MCF 10A (cell line): ENCODE measurements around the gene STX1B. TPM values are rescaled to one million over a fixed set of nuclear protein-coding genes. Genes with fewer than 3 reads are reported as not detected.
A peak's percentile ranks its signal among the peaks of the same experiment; 100 is the strongest.

Source experiments
- BruUV-seq: library from RNA; stranded (reverse); fragments of 400-500 nt; replicated peaks from 2 replicates; lab custom pipeline; 2021; lab: Mats Ljungman, UMichigan
- CTCF ChIA-PET: fragments of 300-600 bp; sonication (Branson Sonifier 250); formaldehyde crosslinking; extraction: SDS; loops from one replicate; lab custom pipeline; 2021; ENCODE audit warnings: antibody characterized with exemption, inconsistent platforms; lab: Yijun Ruan, JAX
- POLR2A ChIA-PET: fragments of 300-600, 350-650 bp; sonication (Branson Sonifier 250); formaldehyde crosslinking; extraction: SDS; loops from one replicate; lab custom pipeline; 2020; ENCODE audit warnings: antibody characterized with exemption, inconsistent platforms; lab: Yijun Ruan, JAX
- DNase-seq: peaks from one replicate; pipeline ENCODE4 v3.0.0-alpha.2; 2018; ENCODE audit not compliant: unreplicated experiment
- H3K27ac Mint-ChIP-seq: one replicate; pipeline ENCODE4 v1.8.0; 2022; ENCODE audit warnings: mild to moderate bottlenecking, low read depth, mixed read lengths; ENCODE audit not compliant: unreplicated experiment
- H3K27me3 Mint-ChIP-seq: one replicate; pipeline ENCODE4 v1.8.0; 2022; ENCODE audit warnings: mixed read lengths; ENCODE audit not compliant: insufficient read depth, unreplicated experiment
- H3K36me3 Mint-ChIP-seq: one replicate; pipeline ENCODE4 v1.8.0; 2022; ENCODE audit warnings: mild to moderate bottlenecking, moderate library complexity, mixed read lengths; ENCODE audit not compliant: insufficient read depth, unreplicated experiment
- H3K4me1 Mint-ChIP-seq: one replicate; pipeline ENCODE4 v1.8.0; 2022; ENCODE audit warnings: mixed read lengths; ENCODE audit not compliant: insufficient read depth, unreplicated experiment
- H3K4me3 Mint-ChIP-seq: one replicate; pipeline ENCODE4 v1.8.0; 2022; ENCODE audit warnings: mild to moderate bottlenecking, moderate library complexity, mixed read lengths; ENCODE audit not compliant: unreplicated experiment
- H3K9me3 Mint-ChIP-seq: one replicate; pipeline ENCODE4 v1.8.0; 2022; ENCODE audit warnings: mixed read lengths; ENCODE audit not compliant: unreplicated experiment
- intact Hi-C: fragments of 100-400 bp; cut with micrococcal nuclease; formaldehyde crosslinking; loops from 2 replicates; pipeline ENCODE4 v1.14.1; 2022
- total RNA-seq: library from RNA; stranded (reverse); gene quantifications from 2 replicates; pipeline ENCODE4 v1.2.3, GENCODE V29; 2022
- TF ChIP-seq, protein P1 (sequence below): fragments of 200-600 bp; IDR thresholded peaks from one replicate; pipeline ENCODE4 v1.8.0; 2022; ENCODE audit warnings: antibody characterized with exemption, mild to moderate bottlenecking; ENCODE audit not compliant: unreplicated experiment

The STX1B gene
- total RNA-seq, 1 experiment from 2014 or later = 0.42 TPM

DNA sequence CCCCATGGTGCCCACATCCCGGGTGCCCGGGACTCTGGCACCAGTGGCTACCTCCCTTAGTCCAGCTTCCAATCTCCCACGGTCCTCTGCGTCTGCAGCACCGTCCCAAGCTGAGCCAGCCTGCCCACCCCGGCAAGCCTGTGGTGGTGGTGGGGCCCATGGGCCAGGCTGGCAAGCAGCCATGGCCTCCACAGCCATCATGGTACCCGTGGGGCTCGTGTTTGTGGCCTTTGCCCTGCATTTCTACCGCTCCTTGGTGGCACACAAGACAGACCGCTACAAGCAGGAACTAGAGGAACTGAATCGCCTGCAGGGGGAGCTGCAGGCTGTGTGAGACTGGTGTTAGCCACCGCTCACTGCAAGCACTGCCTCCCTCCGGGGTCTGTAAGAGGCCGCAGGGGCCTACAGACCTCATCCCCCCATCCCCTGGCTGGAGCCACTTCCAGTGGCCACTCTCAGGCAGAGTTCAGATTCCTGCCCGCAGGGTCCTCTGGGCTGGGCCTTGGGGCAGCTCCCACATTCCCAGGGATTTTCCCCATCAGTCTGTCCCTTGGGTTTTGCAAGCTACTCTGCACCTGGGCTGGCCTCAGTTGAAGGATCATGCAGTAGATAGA, 56.8 kb downstream of the STX1B start:
- no peak overlapping the region for H3K27ac Mint-ChIP-seq
- no peaks in the 10 kb centered on the region for H3K27me3 Mint-ChIP-seq
- no peaks in the 10 kb centered on the region for H3K9me3 Mint-ChIP-seq
- TF ChIP-seq, protein P1, sequence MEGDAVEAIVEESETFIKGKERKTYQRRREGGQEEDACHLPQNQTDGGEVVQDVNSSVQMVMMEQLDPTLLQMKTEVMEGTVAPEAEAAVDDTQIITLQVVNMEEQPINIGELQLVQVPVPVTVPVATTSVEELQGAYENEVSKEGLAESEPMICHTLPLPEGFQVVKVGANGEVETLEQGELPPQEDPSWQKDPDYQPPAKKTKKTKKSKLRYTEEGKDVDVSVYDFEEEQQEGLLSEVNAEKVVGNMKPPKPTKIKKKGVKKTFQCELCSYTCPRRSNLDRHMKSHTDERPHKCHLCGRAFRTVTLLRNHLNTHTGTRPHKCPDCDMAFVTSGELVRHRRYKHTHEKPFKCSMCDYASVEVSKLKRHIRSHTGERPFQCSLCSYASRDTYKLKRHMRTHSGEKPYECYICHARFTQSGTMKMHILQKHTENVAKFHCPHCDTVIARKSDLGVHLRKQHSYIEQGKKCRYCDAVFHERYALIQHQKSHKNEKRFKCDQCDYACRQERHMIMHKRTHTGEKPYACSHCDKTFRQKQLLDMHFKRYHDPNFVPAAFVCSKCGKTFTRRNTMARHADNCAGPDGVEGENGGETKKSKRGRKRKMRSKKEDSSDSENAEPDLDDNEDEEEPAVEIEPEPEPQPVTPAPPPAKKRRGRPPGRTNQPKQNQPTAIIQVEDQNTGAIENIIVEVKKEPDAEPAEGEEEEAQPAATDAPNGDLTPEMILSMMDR = peak; percentile 61
- intact Hi-C loops = no loop called here
- DNase-seq = peak; percentile 66
- ChIA-PET CTCF (interaction anchor here (0.6 to 7.4 kb wide), 13 partner anchors 10 to 489 kb away, joined by 3 to 66 read pairs (median 4); partner anchors contain the start of genes KAT8 and ZNF843), POLR2A (interaction anchor here (0.7 to 1.5 kb wide), 5 partner anchors 13 to 189 kb away, joined by 3 to 7 read pairs (median 4); no protein-coding TSS in a partner anchor)
- no TSS peak for BruUV-seq
- no peak overlapping the region for H3K4me3 Mint-ChIP-seq
- peaks cover 39% of the 10 kb centered on the region for H3K36me3 Mint-ChIP-seq
- peaks cover 4% of the 10 kb centered on the region for H3K4me1 Mint-ChIP-seq

DNA sequence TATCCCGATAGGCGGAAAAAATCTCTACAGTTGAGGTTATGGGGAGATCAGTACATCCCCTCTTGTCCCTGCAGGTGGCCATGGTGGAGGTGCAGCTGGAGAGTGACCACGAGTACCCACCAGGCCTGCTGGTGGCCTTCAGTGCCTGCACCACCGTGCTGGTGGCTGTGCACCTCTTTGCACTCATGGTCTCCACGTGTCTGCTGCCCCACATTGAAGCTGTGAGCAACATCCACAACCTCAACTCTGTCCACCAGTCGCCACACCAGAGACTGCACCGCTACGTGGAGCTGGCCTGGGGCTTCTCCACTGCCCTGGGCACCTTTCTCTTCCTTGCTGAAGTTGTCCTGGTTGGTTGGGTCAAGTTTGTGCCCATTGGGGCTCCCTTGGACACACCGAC, 57.3 kb downstream of the STX1B start:
- no peaks in the 10 kb centered on the region for H3K27me3 Mint-ChIP-seq
- no peaks in the 10 kb centered on the region for H3K4me1 Mint-ChIP-seq
- peaks cover 34% of the 10 kb centered on the region for H3K36me3 Mint-ChIP-seq
- DNase-seq = no peak
- no peaks in the 10 kb centered on the region for H3K9me3 Mint-ChIP-seq
- POLR2A ChIA-PET = interaction anchor here (0.7 to 1.5 kb wide), 3 partner anchors 13 to 189 kb away, joined by 3 to 7 read pairs (median 4); no protein-coding TSS in a partner anchor
- CTCF ChIA-PET = interaction anchor here (0.7 to 7.4 kb wide), 4 partner anchors 12 to 490 kb away, joined by 3 to 66 read pairs (median 5); partner anchors contain the start of gene ZNF843
- intact Hi-C loops = no loop called here
- no TSS peak for BruUV-seq
- TF ChIP-seq, protein P1 = no peak
- H3K4me3 Mint-ChIP-seq = no peak overlapping the region
- no peak overlapping the region for H3K27ac Mint-ChIP-seq

DNA sequence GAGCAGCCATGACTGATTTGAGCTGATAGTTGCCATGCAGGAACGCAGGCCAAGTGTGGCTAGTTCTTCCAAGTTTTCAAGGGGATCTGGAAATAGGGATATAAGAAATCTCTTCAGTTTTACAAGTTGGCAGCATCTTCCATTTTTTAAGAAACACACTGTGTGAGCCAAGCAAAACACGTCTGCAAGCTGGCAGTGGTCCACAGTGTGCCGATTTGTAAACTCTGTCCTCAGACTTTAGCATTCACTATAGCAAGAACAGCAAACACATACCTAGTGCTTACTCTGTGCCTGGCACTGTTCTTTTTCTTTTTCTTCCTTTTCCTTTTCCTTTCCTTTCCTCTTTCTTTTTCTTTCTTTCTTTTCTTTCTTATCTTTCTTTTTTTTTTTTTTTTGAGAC, 58.7 kb downstream of the STX1B start:
- H3K4me3 Mint-ChIP-seq = peak overlapping the region; percentile 41
- POLR2A ChIA-PET = interaction anchor here (0.5 kb wide), 1 partner anchor 12 kb away, joined by 3 read pairs; no protein-coding TSS in a partner anchor
- H3K27ac Mint-ChIP-seq = no peak overlapping the region

DNA sequence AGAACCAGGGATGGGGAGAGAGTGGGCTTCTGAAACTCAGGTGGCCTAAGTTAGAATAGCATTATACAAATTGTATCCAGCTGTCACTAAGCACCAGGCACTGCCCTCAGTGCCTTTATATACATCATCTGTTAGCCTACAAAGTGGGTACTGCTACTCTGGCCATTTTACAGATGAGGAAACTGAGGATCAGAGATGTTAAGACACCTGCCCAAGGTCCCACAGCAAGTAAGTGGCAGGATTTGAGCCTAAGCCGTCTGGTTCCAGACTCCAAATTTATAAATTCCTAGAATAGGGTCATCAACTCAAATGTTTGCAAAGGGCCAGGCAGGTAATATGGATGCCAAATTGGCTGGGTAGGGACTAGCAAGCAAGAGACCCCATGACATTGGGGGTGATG, 59.2 kb downstream of the STX1B start:
- H3K27me3 Mint-ChIP-seq = no peaks in the 10 kb centered on the region
- BruUV-seq = no TSS peak
- peak overlapping the region; percentile 94 for H3K4me3 Mint-ChIP-seq
- no peaks in the 10 kb centered on the region for H3K9me3 Mint-ChIP-seq
- TF ChIP-seq, protein P1 = no peak
- ChIA-PET CTCF (interaction anchor here (0.6 to 7.4 kb wide), 4 partner anchors 10 to 137 kb away, joined by 3 to 66 read pairs (median 4); no protein-coding TSS in a partner anchor), POLR2A (interaction anchor here (1.4 to 2.9 kb wide), 5 partner anchors 8 to 145 kb away, joined by 5 to 34 read pairs (median 13); partner anchors contain the start of genes ZNF646 and ZNF668)
- DNase-seq = no peak
- peaks cover 25% of the 10 kb centered on the region for H3K36me3 Mint-ChIP-seq
- no peak overlapping the region for H3K27ac Mint-ChIP-seq
- intact Hi-C loops = no loop called here
- H3K4me1 Mint-ChIP-seq = no peaks in the 10 kb centered on the region

More for the DNA sequence above, 58.7 kb downstream of the STX1B start:
- TF ChIP-seq, protein P1 = no peak
- Mint-ChIP-seq H3K9me3 (no peaks in the 10 kb centered on the region), H3K27me3 (no peaks in the 10 kb centered on the region), H3K4me1 (no peaks in the 10 kb centered on the region), H3K36me3 (peaks cover 25% of the 10 kb centered on the region)
- BruUV-seq = no TSS peak
- intact Hi-C loops = no loop called here
- CTCF ChIA-PET = interaction anchor here (0.6 to 7.4 kb wide), 3 partner anchors 11 to 138 kb away, joined by 3 to 66 read pairs (median 7); no protein-coding TSS in a partner anchor
- DNase-seq = peak; percentile 62
